Midbrain (tissue), 1 donor: ENCODE measurements around the gene RINL.
"Not testable (repeated sequence)": the region's sequence is repeated elsewhere in the genome, so short reads cannot be mapped to it uniquely, and the experiment has no call there.

Source experiments
- DNase-seq: peaks from one replicate; lab custom pipeline; 2025; lab: John Stamatoyannopoulos, UW

The RINL gene

GRCh38 chr19:38834590-38834989 is 43.5 kb downstream of the RINL start:
- no peak for DNase-seq

DNA sequence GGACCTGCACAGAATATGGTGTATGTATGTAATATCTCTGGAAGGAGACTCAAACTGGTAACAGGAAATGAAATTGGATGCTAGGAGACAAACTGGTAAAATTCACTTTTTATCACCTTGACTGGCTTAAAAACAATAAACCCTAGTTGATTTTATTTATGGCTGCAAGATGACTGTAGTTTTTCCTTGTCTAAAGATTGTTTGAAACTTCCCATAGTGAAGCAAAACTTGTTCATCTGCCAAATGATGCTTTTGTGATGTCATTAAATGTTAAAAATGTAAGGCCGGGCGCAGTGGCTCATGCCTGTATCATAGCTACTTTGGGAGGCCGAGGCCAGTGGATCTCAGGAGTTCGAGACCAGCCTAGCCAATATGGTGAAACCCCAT is 44.0 kb downstream of the RINL start:
- no peak for DNase-seq

- no peak for DNase-seq
These were observed 45.0 kb downstream of the RINL start for GRCh38 chr19:38833092-38833425.

DNA sequence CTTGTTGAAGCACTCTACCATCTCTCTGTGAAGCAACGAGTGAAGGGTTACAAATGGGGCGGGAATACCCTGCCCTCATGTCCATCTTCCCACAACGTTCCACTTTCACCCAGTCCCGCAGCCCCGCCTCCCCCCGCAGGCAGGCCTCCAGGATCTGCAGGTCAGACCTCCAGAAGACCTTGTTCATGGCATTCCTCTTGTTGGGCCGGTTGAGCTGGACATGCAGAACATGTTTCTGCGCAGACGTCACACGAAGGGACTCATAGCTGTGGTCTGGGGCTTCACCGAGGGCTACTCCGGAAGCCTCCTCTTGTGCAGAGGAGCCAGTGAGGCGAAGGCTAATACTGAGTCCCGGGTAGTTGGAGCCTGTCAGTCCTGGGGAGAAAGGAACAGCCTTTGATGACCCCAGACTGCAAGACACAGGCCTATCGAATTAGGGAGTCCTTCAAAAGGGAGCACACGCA is 46.9 kb downstream of the RINL start:
- DNase-seq, result no peak

DNA sequence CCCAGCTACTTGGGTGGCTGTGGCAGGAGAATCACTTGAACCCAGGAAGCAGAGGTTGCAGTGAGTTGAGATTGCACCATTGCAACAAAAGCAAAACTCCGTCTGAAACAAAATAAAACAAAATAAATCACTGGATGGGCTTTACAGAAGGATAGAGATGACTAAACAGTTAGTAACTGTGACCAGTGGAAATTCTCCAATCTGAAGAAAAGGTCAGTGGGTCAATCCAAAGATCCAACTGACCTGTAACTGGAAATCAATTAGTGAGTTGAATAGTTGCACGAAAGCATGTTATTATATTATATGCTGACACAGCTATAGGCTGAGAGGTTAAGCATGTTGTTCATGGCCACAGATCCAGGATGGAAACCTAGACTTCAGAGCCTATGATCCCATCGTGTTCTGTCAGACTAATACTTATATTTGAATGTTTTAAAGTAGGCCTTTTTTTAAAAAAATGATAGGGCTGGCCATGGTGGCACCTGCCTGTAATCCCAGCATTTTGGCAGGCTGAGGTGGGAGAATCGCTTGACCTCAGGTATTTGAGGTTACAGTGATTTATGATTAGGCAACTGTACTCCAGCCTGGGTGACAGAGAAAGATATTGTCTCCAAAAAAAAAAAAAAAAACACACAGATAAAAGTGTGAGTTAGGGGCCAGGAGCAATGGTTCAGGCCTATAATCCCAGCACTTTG is 47.9 kb downstream of the RINL start:
- no peak for DNase-seq

GRCh38 chr19:38829203-38829602 is 48.9 kb downstream of the RINL start:
- not testable (repeated sequence) for DNase-seq

GRCh38 chr19:38826856-38827551 is 51.1 kb downstream of the RINL start:
- no peak for DNase-seq

DNA sequence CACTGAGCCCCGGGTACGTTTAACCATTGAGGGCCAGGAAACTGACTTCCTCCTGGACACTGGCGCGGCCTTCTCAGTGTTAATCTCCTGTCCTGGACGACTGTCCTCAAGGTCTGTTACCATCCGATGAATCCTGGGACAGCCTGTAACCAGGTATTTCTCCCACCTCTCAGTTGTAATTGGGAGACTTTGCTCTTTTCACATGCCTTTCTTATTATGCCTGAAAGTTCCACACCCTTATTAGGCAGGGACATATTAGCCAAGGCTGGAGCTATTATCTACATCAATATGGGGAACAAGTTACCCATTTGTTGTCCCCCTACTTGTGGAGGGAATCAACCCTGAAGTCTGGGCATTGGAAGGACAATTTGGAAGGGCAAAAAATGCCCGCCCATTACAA is 52.1 kb downstream of the RINL start:
- not testable (repeated sequence) for DNase-seq

DNA sequence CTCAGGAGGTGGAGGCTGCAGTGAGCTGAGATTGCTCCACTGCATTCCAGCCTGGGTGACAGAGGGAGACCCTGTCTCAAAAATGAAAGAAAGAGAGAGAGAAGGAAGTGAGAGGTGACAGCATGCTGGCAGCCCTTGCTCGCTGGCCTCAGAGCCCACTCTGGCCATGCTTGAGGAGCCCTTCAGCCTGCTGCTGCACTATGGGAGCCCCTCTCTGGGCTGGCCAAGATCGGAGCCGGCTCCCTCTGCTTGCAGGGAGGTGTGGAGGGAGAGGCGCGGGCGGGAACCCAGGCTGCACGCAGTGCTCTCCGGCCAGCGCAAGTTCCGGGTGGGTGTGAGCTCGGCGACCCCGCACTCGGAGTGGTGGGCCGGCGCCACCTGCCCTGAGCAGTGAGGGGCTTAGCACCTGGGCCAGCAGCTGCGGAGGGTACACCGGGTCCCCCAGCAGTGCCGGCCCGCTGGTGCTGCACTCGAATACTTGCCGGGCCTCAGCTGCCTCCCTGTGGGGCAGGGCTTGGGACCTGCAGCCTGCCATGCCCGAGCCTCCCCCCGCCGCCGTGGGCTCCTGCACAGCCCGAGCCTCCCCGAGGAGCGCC is 56.7 kb downstream of the RINL start:
- not testable (repeated sequence) for DNase-seq

DNA sequence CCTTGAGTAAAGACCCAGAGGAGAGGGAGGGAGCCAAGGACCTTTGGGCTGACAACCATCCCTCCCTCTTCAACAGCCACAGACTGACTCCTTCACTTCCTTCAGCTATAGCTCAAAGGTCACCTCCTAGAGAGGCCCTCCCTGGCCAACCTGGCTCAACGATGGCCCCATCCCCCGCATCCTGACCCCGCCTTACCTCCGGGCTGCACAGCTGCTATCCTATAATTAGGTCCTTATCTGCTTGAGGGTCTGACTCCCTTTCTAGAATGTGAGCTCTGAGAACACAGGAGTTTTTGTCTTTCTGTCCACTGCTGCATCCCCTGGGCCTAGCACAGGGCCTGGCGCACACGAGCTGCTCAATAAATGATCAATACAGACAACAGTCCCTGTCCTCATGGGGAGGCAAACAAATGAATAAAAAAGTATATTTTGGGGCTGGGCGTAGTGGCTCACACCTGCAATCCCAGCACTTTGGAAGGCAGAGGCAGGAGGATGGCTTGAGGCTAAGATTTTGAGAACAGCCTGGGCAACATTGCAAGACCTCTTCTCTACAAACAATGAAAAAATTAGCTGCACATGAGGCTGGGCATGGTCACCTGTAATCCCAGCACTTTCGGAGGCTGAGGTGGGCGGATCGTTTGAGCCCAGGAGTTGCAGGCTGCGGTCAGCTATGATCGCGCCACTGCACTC is 58.7 kb downstream of the RINL start:
- no peak for DNase-seq
